ENCODE measurements around the gene NCAM1.

Gene NCAM1

DNA sequence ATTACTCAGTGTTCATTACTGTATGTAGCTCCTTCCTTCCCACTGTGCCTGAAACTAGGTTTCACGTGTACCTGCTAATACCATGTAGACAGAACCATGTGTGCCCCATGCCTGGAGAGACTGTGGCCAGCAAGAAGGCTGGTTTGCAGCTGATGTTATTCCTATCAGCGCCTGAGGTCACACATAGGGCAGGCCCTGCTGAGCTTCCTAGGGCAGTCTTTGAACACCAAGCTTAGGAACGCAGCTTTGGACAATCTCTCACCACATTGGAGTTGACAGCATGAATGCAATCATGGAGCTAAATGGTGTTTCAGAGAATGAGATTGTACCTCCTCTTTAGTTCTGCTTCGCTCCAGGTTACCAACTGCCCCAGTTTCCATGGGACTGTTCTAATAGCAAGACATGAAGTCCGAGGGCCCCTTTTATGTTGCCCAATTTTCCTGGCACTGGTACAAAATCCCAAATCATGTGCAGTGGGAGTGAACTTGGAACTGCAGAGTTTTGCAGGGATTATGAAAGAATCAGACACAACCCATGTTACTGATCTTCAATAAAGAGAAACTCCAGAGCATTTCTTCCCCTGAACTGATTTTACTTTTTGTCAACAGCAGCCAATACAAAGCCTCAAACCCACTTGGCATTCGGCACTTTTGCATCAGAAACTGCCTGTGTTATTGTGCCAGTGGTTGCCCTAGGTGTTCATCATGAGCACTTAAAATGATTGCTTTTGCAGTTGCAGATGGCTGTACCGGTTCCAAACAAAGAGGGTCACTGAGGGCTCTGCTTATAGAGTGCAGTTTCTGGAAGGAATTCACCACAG is 199.0 kb downstream of the NCAM1 start:
- no peak for TF ChIP-seq NFRKB (IDR thresholded peaks at IDR 0.05)
- ChIA-PET POLR2A (no interaction called here), CTCF (no interaction called here)
- no peak for DNase-seq (ENCODE audit: extremely low spot score)

DNA sequence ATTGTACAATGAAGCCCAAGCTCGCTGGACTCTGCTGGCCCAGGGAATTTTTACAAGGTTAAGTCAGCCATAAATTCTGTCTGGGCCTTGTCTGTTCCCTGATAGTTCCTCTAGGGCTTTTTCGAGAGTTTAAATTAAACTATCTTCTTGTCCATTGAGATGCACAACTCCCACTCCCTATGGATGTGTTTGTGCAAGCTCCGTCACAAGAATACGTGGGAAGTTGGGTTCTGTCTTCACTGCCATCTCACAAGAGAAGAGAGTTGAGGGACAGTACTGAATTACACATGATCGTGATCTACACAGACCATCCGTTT is 199.5 kb downstream of the NCAM1 start:
- ChIA-PET POLR2A (no interaction called here), CTCF (no interaction called here)

DNA sequence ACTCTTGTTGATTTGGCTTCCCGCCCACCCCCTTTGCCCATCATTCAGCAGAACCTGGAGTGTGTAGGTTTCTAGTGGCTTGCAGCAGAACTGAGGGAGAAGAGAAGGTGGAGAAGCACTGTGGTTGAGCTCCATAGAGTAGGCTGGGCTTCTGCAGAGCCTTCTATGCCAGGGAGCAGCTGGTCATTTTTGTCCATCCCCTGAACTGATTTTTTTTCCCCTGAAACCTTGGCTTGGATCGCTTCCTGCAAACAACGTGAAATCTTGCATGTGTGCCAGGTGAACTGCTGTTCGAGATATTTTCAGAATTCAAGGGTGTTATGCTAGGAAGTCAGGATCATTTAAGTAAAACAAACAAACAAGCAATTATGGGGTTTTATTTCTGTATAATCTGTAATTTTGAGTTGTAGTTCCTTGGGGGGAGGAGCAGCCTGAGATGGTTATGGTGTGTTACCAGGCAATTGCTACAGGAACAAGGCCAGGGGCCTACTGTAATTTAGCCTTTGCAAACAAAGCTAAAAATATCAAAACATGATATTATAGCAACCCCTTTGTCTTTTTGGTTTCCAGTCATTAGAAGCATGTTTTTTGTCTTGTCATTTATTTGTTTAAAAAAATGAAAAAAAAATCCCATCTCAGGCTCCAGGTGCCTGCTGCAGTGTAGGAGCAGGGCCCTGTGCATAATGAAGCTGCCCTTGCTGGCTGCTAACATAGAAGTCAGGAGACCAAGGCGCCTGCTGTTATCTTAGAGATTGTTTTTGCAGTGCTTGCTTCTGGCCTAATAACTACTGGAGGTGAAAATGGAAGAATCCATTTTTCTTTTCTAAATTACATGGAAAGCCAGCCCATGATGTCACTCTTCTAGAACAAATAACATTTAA is 200.7 kb downstream of the NCAM1 start:
- CTCF ChIA-PET, result interaction anchor here (0.6 kb wide), 1 partner anchor 112 kb away, joined by 4 read pairs; no protein-coding TSS in a partner anchor
- POLR2A ChIA-PET, result no interaction called here
- DNase-seq (ENCODE audit: extremely low spot score), result no peak
- TF ChIP-seq BHLHE40 (IDR thresholded peaks at IDR 0.05; ENCODE audit: borderline replicate concordance) (no peak), CTBP1 (IDR thresholded peaks at IDR 0.05; ENCODE audit: borderline replicate concordance) (no peak), SUZ12 (IDR thresholded peaks at IDR 0.05) (no peak), ELF4 (IDR thresholded peaks at IDR 0.05) (no peak), FOXA1 (IDR thresholded peaks at IDR 0.05) (no peak), LEF1 (IDR thresholded peaks at IDR 0.05; ENCODE audit: borderline replicate concordance) (no peak), SP1 (IDR thresholded peaks at IDR 0.05) (no peak), HDGF (IDR thresholded peaks at IDR 0.05; ENCODE audit: borderline replicate concordance) (no peak), ARNT (IDR thresholded peaks at IDR 0.05) (no peak), FOXM1 (IDR thresholded peaks at IDR 0.05; ENCODE audit: borderline replicate concordance) (no peak), FOXK2 (IDR thresholded peaks at IDR 0.05) (no peak), ZNF384 (IDR thresholded peaks at IDR 0.05) (no peak), NFRKB (IDR thresholded peaks at IDR 0.05) (no peak)
- TF ChIP-seq, protein P1, sequence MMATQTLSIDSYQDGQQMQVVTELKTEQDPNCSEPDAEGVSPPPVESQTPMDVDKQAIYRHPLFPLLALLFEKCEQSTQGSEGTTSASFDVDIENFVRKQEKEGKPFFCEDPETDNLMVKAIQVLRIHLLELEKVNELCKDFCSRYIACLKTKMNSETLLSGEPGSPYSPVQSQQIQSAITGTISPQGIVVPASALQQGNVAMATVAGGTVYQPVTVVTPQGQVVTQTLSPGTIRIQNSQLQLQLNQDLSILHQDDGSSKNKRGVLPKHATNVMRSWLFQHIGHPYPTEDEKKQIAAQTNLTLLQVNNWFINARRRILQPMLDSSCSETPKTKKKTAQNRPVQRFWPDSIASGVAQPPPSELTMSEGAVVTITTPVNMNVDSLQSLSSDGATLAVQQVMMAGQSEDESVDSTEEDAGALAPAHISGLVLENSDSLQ (IDR thresholded peaks at IDR 0.05), result no peak

More for the DNA sequence above, 199.5 kb downstream of the NCAM1 start:
- no peak for TF ChIP-seq L3MBTL2 (conservative IDR thresholded peaks at IDR 0.05)
- TF ChIP-seq BHLHE40 (IDR thresholded peaks at IDR 0.05; ENCODE audit: borderline replicate concordance), result no peak
- no peak for DNase-seq (ENCODE audit: extremely low spot score)

DNA sequence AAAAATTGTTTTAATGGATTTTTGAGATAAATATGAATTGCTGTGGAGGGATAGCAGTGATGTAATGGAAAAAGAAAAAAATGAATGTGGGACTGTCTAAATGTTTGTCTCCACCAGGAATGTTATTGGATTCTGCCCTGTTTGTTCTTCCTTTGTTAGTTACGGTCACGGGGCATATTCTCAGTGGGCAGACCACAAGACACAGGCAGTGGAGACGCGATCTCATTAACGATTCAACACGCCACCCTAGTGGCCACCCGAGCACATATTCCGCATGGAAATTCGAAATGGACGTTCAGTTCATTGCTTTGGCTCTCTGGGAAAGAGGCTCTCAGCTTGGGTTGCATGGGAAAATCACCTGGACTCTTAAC is 201.4 kb downstream of the NCAM1 start:
- no peak for TF ChIP-seq SP1 (IDR thresholded peaks at IDR 0.05)
- TF ChIP-seq LEF1 (IDR thresholded peaks at IDR 0.05; ENCODE audit: borderline replicate concordance), result no peak
- POLR2A ChIA-PET, result no interaction called here
- CTCF ChIA-PET, result interaction anchor here (0.7 kb wide), 1 partner anchor 16 kb away, joined by 3 read pairs; no protein-coding TSS in a partner anchor
- DNase-seq (ENCODE audit: extremely low spot score), result peak; percentile 44

DNA sequence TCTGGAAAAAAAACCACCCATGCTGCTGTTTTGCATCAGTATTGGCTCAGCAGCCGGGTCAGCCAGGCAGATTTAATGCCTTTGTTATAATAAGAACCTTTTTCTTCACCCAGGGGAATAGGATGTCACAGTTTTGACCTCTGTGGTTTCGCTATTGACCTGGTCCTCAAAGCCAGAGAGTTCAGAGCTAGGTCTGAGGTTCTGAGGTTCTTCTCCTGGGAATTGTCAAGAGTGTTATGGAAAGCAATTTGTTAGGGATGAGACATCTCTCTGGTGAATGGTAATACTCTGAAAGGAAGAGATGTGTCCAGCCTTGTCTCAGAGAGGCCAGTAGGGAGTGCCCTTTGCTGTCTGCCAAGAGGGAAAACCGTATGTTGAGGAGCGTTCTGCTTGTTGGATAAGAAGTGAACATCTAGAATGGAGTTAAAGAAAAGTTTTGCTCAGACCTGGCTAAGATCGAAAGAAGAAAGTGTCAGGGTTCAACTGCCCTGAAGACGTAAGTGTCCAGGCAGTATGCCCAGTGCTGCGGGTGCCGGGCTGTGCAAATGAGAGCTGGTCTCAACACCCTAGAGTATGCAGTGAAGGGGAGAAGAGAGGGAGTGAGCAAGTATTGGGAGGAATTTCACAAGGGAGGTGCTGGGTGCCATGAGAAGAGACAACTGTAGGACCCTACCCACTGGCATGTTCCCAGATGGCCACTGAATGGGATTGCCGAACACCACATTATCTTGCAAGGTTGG is 202.2 kb downstream of the NCAM1 start:
- POLR2A ChIA-PET, result no interaction called here
- CTCF ChIA-PET, result interaction anchor here (0.7 kb wide), 1 partner anchor 16 kb away, joined by 3 read pairs; no protein-coding TSS in a partner anchor
- no peak for DNase-seq (ENCODE audit: extremely low spot score)
- TF ChIP-seq L3MBTL2 (conservative IDR thresholded peaks at IDR 0.05) (no peak), ELF4 (IDR thresholded peaks at IDR 0.05) (no peak), FOXM1 (IDR thresholded peaks at IDR 0.05; ENCODE audit: borderline replicate concordance) (no peak)

DNA sequence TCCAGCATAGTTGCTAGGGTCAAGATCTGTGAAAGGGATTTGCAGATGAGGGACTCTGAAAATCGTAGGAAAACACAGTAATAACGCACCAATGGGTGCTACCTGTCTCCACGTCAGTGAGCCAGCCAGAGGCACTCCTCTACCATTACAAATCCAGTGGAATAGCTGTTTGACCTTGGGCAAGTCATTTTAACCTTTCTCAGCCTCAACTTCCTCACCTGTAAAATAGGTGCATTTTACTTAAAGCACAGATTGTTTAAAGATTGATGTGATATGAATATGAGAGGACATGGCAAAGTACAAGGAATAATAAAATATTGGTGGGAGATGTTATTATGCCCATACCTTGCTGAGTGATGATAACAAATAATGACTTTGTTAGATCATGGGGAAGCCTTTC is 205.1 kb downstream of the NCAM1 start:
- no peak for DNase-seq (ENCODE audit: extremely low spot score)
- TF ChIP-seq, protein P1 (IDR thresholded peaks at IDR 0.05), result no peak
- no peak for TF ChIP-seq TARDBP (IDR thresholded peaks at IDR 0.05)
- TF ChIP-seq SP1 (IDR thresholded peaks at IDR 0.05), result no peak
- TF ChIP-seq BHLHE40 (IDR thresholded peaks at IDR 0.05; ENCODE audit: borderline replicate concordance), result no peak
- no peak for TF ChIP-seq FOXM1 (IDR thresholded peaks at IDR 0.05; ENCODE audit: borderline replicate concordance)
- TF ChIP-seq ZNF384 (IDR thresholded peaks at IDR 0.05), result no peak
- TF ChIP-seq FOXA1 (IDR thresholded peaks at IDR 0.05), result no peak
- TF ChIP-seq NFRKB (IDR thresholded peaks at IDR 0.05), result no peak
- CTCF ChIA-PET, result interaction anchor here (1.1 kb wide), 1 partner anchor 12 kb away, joined by 3 read pairs; no protein-coding TSS in a partner anchor
- POLR2A ChIA-PET, result no interaction called here

DNA sequence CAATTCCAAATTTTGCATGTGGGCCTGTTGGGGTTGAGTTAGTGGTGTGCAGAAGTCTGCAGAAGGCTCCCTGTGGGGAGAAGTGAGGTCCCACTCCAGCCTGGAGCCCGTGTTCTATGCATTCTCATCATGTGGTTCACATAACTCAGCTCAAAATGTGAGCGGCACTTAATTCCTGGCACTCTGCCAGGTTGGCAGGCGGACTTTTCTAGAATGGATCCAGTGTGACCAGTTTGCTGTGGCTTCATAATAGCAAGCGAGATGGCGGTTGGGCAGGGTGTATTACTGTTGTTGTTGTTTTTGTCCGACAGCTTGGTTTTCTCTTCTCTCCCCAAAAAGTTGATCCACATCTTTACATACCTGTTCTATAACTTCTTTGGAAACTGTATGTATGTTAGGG is 206.4 kb downstream of the NCAM1 start:
- no peak for DNase-seq (ENCODE audit: extremely low spot score)
- ChIA-PET CTCF (interaction anchor here (0.9 kb wide), 1 partner anchor 887 kb away, joined by 3 read pairs; no protein-coding TSS in a partner anchor), POLR2A (no interaction called here)
- TF ChIP-seq CTBP1 (IDR thresholded peaks at IDR 0.05; ENCODE audit: borderline replicate concordance) (no peak), SUZ12 (IDR thresholded peaks at IDR 0.05) (no peak), HDGF (IDR thresholded peaks at IDR 0.05; ENCODE audit: borderline replicate concordance) (no peak), ARNT (IDR thresholded peaks at IDR 0.05) (no peak), FOXA1 (IDR thresholded peaks at IDR 0.05) (no peak), LEF1 (IDR thresholded peaks at IDR 0.05; ENCODE audit: borderline replicate concordance) (no peak), ELF4 (IDR thresholded peaks at IDR 0.05) (no peak), BHLHE40 (IDR thresholded peaks at IDR 0.05; ENCODE audit: borderline replicate concordance) (no peak), FOXK2 (IDR thresholded peaks at IDR 0.05) (no peak), L3MBTL2 (conservative IDR thresholded peaks at IDR 0.05) (no peak), FOXM1 (IDR thresholded peaks at IDR 0.05; ENCODE audit: borderline replicate concordance) (no peak), ZNF384 (IDR thresholded peaks at IDR 0.05) (no peak), NFRKB (IDR thresholded peaks at IDR 0.05) (no peak), SP1 (IDR thresholded peaks at IDR 0.05) (no peak), TARDBP (IDR thresholded peaks at IDR 0.05) (no peak)
- TF ChIP-seq, protein P1 (IDR thresholded peaks at IDR 0.05), result no peak
